Pancreas (tissue), 10 donors: Measurements from ENCODE around the gene NPM1. TPM values are rescaled to one million over a fixed set of nuclear protein-coding genes. Genes with fewer than 3 reads are reported as not detected.

Experiments used
- ATAC-seq, 4 donors: fragments of 200-7000 bp; cut with Tn5 transposase; one replicate each; pipeline versions ENCODE4 v1.8.0 to v1.9.1; 2020; ENCODE audit warnings: mild to moderate bottlenecking in 4 of 4, moderate library complexity in 4 of 4
- DNase-seq, 6 donors: peaks; one replicate each; pipeline ENCODE4 v3.0.0-alpha.2; 2020
- FAIRE-seq: peaks from 2 replicates; lab custom pipeline; 2012; peaks lifted over from hg19 to GRCh38; lab: Jason Lieb, UNC
- H3K27ac ChIP-seq, 4 donors: fragments of 200-600 bp; sonication (generic); 1 replicate in 3 of 4; 2 replicates in 1 of 4; pipeline versions ENCODE4 v1.5.0 to v1.8.0; 2020
- H3K27me3 ChIP-seq, 4 donors: fragments of 200-600 bp; one replicate each; pipeline ENCODE4 v1.8.0; 2021
- H3K36me3 ChIP-seq, 3 donors: fragments of 200-600 bp; sonication (generic) in 1 of 3; one replicate each; pipeline versions ENCODE4 v1.5.0 to v1.8.0; 2020 to 2021
- H3K4me1 ChIP-seq, 3 donors: fragments of 200-600 bp; one replicate each; pipeline ENCODE4 v1.8.0; 2021
- H3K4me3 ChIP-seq, 4 donors: fragments of 200-600 bp; sonication (generic) in 2 of 4; one replicate each; pipeline versions ENCODE4 v1.5.0 to v1.8.0; 2020 to 2021
- H3K9me3 ChIP-seq, 4 donors: fragments of 200-600 bp; one replicate each; pipeline ENCODE4 v1.8.0; 2021
- CTCF ChIP-seq, 4 donors: fragments of 200-600 bp; sonication (generic) in 3 of 4; IDR thresholded peaks; one replicate each; pipeline versions ENCODE4 v1.5.0 to v1.8.0; 2021; ENCODE audit warnings: antibody characterized with exemption in 4 of 4
- WGBS, 2 donors: extraction: QIAGEN DNeasy Blood & Tissue Kit; methylation state at CpG; one replicate each; pipeline ENCODE4 v1.1.7; 2013; 5-methylcytosine and 5-hydroxymethylcytosine counted together
- intact Hi-C, 3 donors: fragments of 100-400 bp; cut with DNase I; formaldehyde crosslinking; loops; one replicate each; pipeline versions ENCODE4 v1.11.1 to v1.14.2; 2022
- polyA plus RNA-seq, 2 donors: library from polyadenylated mRNA; stranded (reverse); fragments of 200-250 nt; gene quantifications; one replicate each; pipeline ENCODE4 v1.2.3, GENCODE V29; 2013
- total RNA-seq, 6 donors: library from RNA; stranded (reverse); fragmentation: NEBNext Ultra II Directional in 4 of 6; extraction: Animal tissue kit (Norgen Biotek cat#: 25700) in 4 of 6; gene quantifications; one replicate each; pipeline versions ENCODE4 v1.2.1 to v1.2.4, GENCODE V29; 2021 to 2023
- donor health status: healthy with polysubstance abuse.
- donor health status: DM: no; HTN: no; CAD: no; lungs with moderate emphysema.
- donor health status: DM: no; HTN: no; CAD: no.
- donor health status: control.
- donor health status: control.
- donor health status: Bipolar disorder and iron deficiency.
- donor health status: DM: yes; HTN: yes; CAD: no.
- donor health status: DM: no; HTN: no; CAD: no.
- donor health status: DM: no; HTN: no; CAD: no.
- donor health status: DM: yes; HTN: yes; CAD: no.

The NPM1 gene
- total and polyA plus RNA-seq, 8 donors = 412 to 942 (median 682) TPM

GRCh38 chr5:171405615-171406014, 18.0 kb downstream of the NPM1 start:
- H3K36me3 ChIP-seq = peaks cover 0 to 56% (median 17%) of the 10 kb centered on the region in 3 donors
- ATAC-seq (peak in 2 of 4 donors; percentile 40 to 42), DNase-seq (no peak), FAIRE-seq (no peak)
- WGBS, 2 donors = 50 to 73% methylated on average over 3 of the region's 3 CpGs
- H3K4me1 ChIP-seq = no peaks in the 10 kb centered on the region
- no peak for TF ChIP-seq CTCF (IDR thresholded peaks at IDR 0.05)
- no peaks in the 10 kb centered on the region for H3K9me3 ChIP-seq
- no peak overlapping the region for H3K4me3 ChIP-seq
- intact Hi-C loops = no loop called here
- no peak overlapping the region for H3K27ac ChIP-seq
- H3K27me3 ChIP-seq = no peaks in the 10 kb centered on the region

- H3K27ac ChIP-seq = no peak overlapping the region
- FAIRE-seq = no peak
- no peaks in the 10 kb centered on the region for H3K27me3 ChIP-seq
- intact Hi-C loops = no loop called here
- no peaks in the 10 kb centered on the region for H3K4me1 ChIP-seq
- H3K36me3 ChIP-seq = peaks cover 0 to 50% (median 7%) of the 10 kb centered on the region in 3 donors
- no peak overlapping the region for H3K4me3 ChIP-seq
- DNase-seq = no peak
- no peak for TF ChIP-seq CTCF (IDR thresholded peaks at IDR 0.05)
- H3K9me3 ChIP-seq = no peaks in the 10 kb centered on the region
- 61 to 67% methylated on average over 4 of the region's 4 CpGs for WGBS, 2 donors
- no peak for ATAC-seq
Measured at GRCh38 chr5:171407234-171407633, 19.6 kb downstream of the NPM1 start.

GRCh38 chr5:171409164-171410136, 21.8 kb downstream of the NPM1 start:
- no peak for TF ChIP-seq CTCF (IDR thresholded peaks at IDR 0.05)
- Histone ChIP-seq H3K27me3 (no peaks in the 10 kb centered on the region), H3K9me3 (no peaks in the 10 kb centered on the region), H3K4me1 (no peaks in the 10 kb centered on the region), H3K4me3 (no peak overlapping the region), H3K27ac (no peak overlapping the region), H3K36me3 (peaks cover 0 to 50% (median 7%) of the 10 kb centered on the region in 3 donors)
- peak in 1 of 6 donors; percentile 7 for DNase-seq
- no peak for ATAC-seq
- intact Hi-C loops = no loop called here
- FAIRE-seq = no peak
- 87 to 89% methylated on average over 8 of the region's 8 CpGs for WGBS, 2 donors

GRCh38 chr5:171410181-171410580, 22.5 kb downstream of the NPM1 start:
- intact Hi-C loops = no loop called here

More at GRCh38 chr5:171410181-171410580, 22.5 kb downstream of the NPM1 start:
- no peak for TF ChIP-seq CTCF (IDR thresholded peaks at IDR 0.05)
- no peak overlapping the region for H3K27ac ChIP-seq
- no peak overlapping the region for H3K4me3 ChIP-seq
- H3K9me3 ChIP-seq = no peaks in the 10 kb centered on the region
- ATAC-seq (no peak), DNase-seq (no peak), FAIRE-seq (no peak)
- no peaks in the 10 kb centered on the region for H3K4me1 ChIP-seq
- no peaks in the 10 kb centered on the region for H3K27me3 ChIP-seq
- 2 to 33% methylated on average over 1 of the region's 1 CpG for WGBS, 2 donors
- peaks cover 0 to 46% (median 6%) of the 10 kb centered on the region in 3 donors for H3K36me3 ChIP-seq
